AG04449 (cell line): ENCODE measurements around the gene MYOZ3.
A peak's percentile ranks its signal among the peaks of the same experiment; 100 is the strongest.

Experiments used
- CTCF ChIA-PET: fragments of 350-600 bp; formaldehyde crosslinking; extraction: SDS; loops from one replicate; lab custom pipeline; 2021; ENCODE audit warnings: antibody characterized with exemption; lab: Yijun Ruan, JAX
- POLR2A ChIA-PET: fragments of 400-600, 350-600 bp; formaldehyde crosslinking; extraction: SDS; loops from one replicate; lab custom pipeline; 2020; ENCODE audit warnings: antibody characterized with exemption, inconsistent platforms; lab: Yijun Ruan, JAX
- DNase-seq: peaks from one replicate; pipeline ENCODE4 v3.0.0-alpha.2; 2010; ENCODE audit warnings: low read depth, low spot score
- H3K4me3 ChIP-seq: 2 replicates; pipeline ENCODE4 v1.5.1; 2011; ENCODE audit warnings: low read depth, mild to moderate bottlenecking, control low read depth, low read length
- CTCF ChIP-seq: IDR thresholded peaks from one replicate; pipeline ENCODE4 v1.5.1; 2011; ENCODE audit warnings: mild to moderate bottlenecking, moderate library complexity, low read length, control low read depth, inconsistent platforms; ENCODE audit not compliant: insufficient read depth; ENCODE audit errors: missing control alignments

MYOZ3 gene

GRCh38 chr5:150653762-150654556 lies 7.1 kb upstream of the MYOZ3 start:
- no peak overlapping the region for H3K4me3 ChIP-seq
- POLR2A ChIA-PET: interaction anchor here (1.0 to 1.5 kb wide), 2 partner anchors 9 to 11 kb away, joined by 4 to 5 read pairs; no protein-coding TSS in a partner anchor
- CTCF ChIA-PET: interaction anchor here (0.8 to 18.8 kb wide), 13 partner anchors 10 to 204 kb away, joined by 3 to 366 read pairs (median 11); partner anchors contain the start of genes RBM22 and SYNPO
- no peak for DNase-seq
- TF ChIP-seq CTCF: no peak

GRCh38 chr5:150655221-150655620 lies 5.8 kb upstream of the MYOZ3 start:
- ChIA-PET CTCF (interaction anchor here (0.6 to 18.8 kb wide), 14 partner anchors 10 to 205 kb away, joined by 3 to 366 read pairs (median 6); partner anchors contain the start of genes RBM22 and SYNPO), POLR2A (interaction anchor here (0.6 kb wide), 1 partner anchor 11 kb away, joined by 3 read pairs; no protein-coding TSS in a partner anchor)
- DNase-seq: no peak
- no peak for TF ChIP-seq CTCF
- no peak overlapping the region for H3K4me3 ChIP-seq

- CTCF ChIA-PET: interaction anchor here (0.6 to 18.8 kb wide), 20 partner anchors 9 to 198 kb away, joined by 3 to 366 read pairs (median 6); partner anchors contain the start of genes RBM22 and SYNPO
- peak overlapping the region; percentile 59 for H3K4me3 ChIP-seq
- TF ChIP-seq CTCF: peak; percentile 78
- POLR2A ChIA-PET: interaction anchor here (0.8 kb wide), 1 partner anchor 129 kb away, joined by 3 read pairs; no protein-coding TSS in a partner anchor
- no peak for DNase-seq
These were observed 4.6 kb upstream of the MYOZ3 start for GRCh38 chr5:150656191-150657132.

GRCh38 chr5:150658121-150658520 lies 2.9 kb upstream of the MYOZ3 start:
- TF ChIP-seq CTCF: no peak
- no peak for DNase-seq
- no peak overlapping the region for H3K4me3 ChIP-seq
- CTCF ChIA-PET: interaction anchor here (1.0 to 18.8 kb wide), 11 partner anchors 9 to 201 kb away, joined by 3 to 366 read pairs (median 8); partner anchors contain the start of gene RBM22
- POLR2A ChIA-PET: interaction anchor here (1.0 kb wide), 1 partner anchor 15 kb away, joined by 5 read pairs; no protein-coding TSS in a partner anchor

GRCh38 chr5:150658699-150659265 lies 2.3 kb upstream of the MYOZ3 start:
- no peak overlapping the region for H3K4me3 ChIP-seq
- ChIA-PET POLR2A (interaction anchor here (1.0 kb wide), 2 partner anchors 14 to 16 kb away, joined by 3 to 5 read pairs; no protein-coding TSS in a partner anchor), CTCF (interaction anchor here (1.0 to 18.8 kb wide), 11 partner anchors 9 to 202 kb away, joined by 3 to 366 read pairs (median 7); partner anchors contain the start of gene RBM22)
- no peak for DNase-seq
- no peak for TF ChIP-seq CTCF
